ACC112 (cell line): ENCODE results near the gene SPATA32.

Experiments
- H2AFZ ChIP-seq: fragments of 200-600 bp; sonication (generic); one replicate; pipeline ENCODE4 v1.6.0; 2017; ENCODE audit warnings: antibody characterized with exemption, low read length; ENCODE audit not compliant: unreplicated experiment
- H3K27ac ChIP-seq: fragments of 200-600 bp; sonication (generic); 2 replicates; pipeline ENCODE4 v1.5.1; 2014; ENCODE audit warnings: low read depth, mild to moderate bottlenecking, antibody characterized with exemption, low read length, moderate library complexity
- H3K27me3 ChIP-seq: fragments of 200-600 bp; sonication (generic); 2 replicates; pipeline ENCODE4 v1.6.1; 2014; ENCODE audit warnings: mild to moderate bottlenecking, antibody characterized with exemption, low read length, moderate library complexity, mixed read lengths; ENCODE audit not compliant: insufficient read depth
- H3K36me3 ChIP-seq: fragments of 200-600 bp; sonication (generic); 2 replicates; pipeline ENCODE4 v1.6.1; 2016; ENCODE audit warnings: mild to moderate bottlenecking, antibody characterized with exemption, low read length, moderate library complexity, mixed read lengths; ENCODE audit not compliant: insufficient read depth
- H3K4me1 ChIP-seq: fragments of 200-600 bp; sonication (generic); one replicate; pipeline ENCODE4 v1.6.1; 2016; ENCODE audit warnings: low read length, mixed read lengths; ENCODE audit not compliant: insufficient read depth, unreplicated experiment, control insufficient read depth
- H3K4me3 ChIP-seq: fragments of 200-600 bp; sonication (generic); 2 replicates; pipeline ENCODE4 v1.5.1; 2014; ENCODE audit warnings: mild to moderate bottlenecking, low read depth, low read length
- H3K79me2 ChIP-seq: fragments of 200-600 bp; sonication (generic); one replicate; pipeline ENCODE4 v1.6.0; 2016; ENCODE audit warnings: low read length; ENCODE audit not compliant: control insufficient read depth, unreplicated experiment, insufficient read depth

SPATA32 gene

DNA sequence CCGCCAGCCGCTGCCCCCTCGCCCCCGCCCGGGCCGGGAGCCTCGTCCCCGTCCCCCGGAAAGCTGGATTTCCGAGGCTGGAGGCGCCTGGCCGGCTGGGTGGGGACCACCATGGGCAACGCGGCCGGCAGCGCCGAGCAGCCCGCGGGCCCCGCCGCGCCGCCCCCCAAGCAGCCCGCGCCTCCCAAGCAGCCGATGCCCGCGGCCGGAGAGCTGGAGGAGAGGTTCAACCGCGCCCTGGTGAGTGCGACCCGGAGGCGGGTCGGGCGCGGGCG is 39.9 kb downstream of the SPATA32 start:
- peaks cover 25% of the 10 kb centered on the region for H3K4me1 ChIP-seq
- no peaks in the 10 kb centered on the region for H3K36me3 ChIP-seq
- no peaks in the 10 kb centered on the region for H3K79me2 ChIP-seq
- peak overlapping the region; percentile 78 for H3K4me3 ChIP-seq
- H3K27ac ChIP-seq, result no peak overlapping the region
- peaks cover 6% of the 10 kb centered on the region; the same call in 1 of the 2 replicates for H3K27me3 ChIP-seq
- H2AFZ ChIP-seq, result peak overlapping the region; percentile 69

DNA sequence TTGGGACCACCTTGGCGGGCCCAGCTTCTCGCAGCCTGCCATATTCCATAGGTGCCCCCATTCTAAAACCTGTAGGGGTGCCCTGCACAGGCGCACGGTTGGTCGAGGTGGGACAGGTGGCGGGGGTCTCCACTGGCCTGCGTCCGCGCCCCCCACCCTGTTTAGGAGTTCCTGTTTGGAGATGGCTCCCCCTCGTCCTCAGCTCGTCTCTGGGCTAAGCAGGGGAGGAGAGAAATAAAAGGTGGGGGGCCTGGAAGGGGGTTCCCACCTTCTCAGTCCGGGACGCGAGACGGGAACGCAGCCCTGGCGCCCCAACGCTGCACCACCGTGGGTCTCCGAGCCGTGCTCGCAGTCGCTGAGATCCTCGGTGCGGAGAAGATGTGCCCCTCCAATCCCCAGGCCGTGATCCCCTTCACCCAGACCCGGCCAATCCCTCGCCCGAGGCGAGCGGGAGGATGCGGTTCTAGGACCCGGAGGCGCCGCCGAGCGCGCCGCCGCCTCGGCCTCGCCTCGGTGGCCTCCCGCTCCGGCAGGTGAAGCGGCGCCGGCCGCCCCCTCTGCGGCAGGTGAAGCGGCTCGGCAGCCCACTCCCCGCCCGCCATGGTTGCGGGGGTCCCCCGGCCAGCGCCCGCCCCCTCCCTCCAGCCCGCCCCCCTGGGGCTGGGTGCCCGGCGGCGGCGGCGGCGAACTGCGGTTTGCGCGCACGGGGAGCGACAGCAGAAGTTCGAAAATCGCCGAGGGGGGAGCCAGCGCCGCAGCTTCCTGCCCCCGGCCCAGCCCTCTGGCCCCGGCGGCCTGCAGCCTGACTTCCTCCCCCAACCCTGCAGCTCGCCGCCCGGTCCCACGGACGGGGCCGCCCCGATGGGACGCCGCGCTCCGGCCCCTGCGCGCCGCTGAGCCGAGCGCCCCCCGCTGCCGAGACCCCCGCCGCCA is 40.5 kb downstream of the SPATA32 start, which contains the start of gene FMNL1:
Gene FMNL1, plus strand, starts transcription at position 805 of the 933 bp plus-strand sequence. CDS start 240 bp downstream, outside the sequence.
- Histone ChIP-seq H3K79me2 (no peaks in the 10 kb centered on the region), H3K27me3 (peaks cover 6% of the 10 kb centered on the region; the same call in 1 of the 2 replicates), H2AFZ (peak within 1 kb of the TSS; percentile 69), H3K27ac (no peak within 1 kb of the TSS), H3K36me3 (no peaks in the 10 kb centered on the region), H3K4me1 (peaks cover 19% of the 10 kb centered on the region), H3K4me3 (peak within 1 kb of the TSS; percentile 78)

DNA sequence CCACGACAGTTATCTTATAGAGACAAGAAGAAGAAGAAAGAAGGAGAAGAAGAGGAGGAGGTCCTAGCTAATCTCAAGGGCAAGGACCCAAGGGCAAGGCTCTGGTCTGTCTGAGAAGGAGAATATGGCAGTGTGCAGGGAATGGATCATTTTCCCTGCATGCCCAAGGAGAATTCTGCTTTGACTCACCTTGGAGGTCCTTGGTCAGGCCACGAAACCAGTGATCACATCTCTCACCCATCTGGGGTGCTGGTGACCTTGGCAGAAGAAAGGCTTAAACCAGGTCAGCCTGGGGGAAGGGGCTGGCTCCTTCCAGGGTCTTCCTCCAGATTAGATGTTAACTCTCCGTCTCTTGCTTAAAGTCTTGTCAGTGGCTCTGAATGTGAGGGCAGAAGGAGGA is 41.8 kb downstream of the SPATA32 start:
- H3K27me3 ChIP-seq, result peaks cover 6% of the 10 kb centered on the region; the same call in 1 of the 2 replicates
- no peak overlapping the region for H3K27ac ChIP-seq
- H2AFZ ChIP-seq, result no peak overlapping the region
- no peak overlapping the region for H3K4me3 ChIP-seq
- no peaks in the 10 kb centered on the region for H3K36me3 ChIP-seq
- H3K79me2 ChIP-seq, result no peaks in the 10 kb centered on the region
- peaks cover 7% of the 10 kb centered on the region for H3K4me1 ChIP-seq

DNA sequence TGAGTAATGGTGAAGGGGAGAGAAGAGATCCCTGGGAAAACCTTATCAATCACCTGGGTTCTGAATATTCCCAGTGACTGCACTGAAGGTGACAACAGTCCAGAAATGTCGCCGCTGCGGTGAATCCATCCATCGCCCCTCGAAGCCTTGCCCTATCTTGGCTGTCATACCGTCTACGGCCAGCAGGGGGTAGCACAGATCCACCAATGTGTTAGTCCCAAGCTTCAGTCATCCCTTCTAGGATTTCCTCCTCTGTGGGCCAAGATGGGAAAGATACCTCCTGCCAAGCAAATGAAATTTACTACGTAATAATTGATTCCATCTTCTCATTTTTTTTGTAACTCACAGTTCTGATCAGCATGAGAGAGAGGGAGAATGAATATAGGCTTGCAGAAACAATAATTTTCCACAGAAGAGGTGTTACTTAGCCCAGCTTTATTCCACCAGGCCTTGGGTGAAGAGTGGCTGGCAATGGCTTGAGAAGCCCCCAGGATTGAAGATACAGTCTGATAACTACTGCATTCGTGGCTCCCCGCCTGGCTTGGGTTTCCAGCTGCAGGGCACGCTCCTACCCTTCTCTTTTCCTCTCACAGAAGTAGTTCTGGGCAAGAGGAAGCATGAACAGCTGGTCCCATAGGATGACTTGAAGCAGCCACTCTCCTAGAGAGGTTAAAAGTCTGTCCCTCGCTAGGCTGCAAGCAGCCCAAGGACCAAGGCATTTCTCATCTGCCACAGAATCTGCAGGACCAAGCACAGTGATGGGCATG is 42.8 kb downstream of the SPATA32 start:
- Histone ChIP-seq H3K27ac (no peak overlapping the region), H3K27me3 (peaks cover 6% of the 10 kb centered on the region; the same call in 1 of the 2 replicates), H3K4me1 (peaks cover 3% of the 10 kb centered on the region), H3K79me2 (no peaks in the 10 kb centered on the region), H3K4me3 (no peak overlapping the region), H2AFZ (no peak overlapping the region), H3K36me3 (no peaks in the 10 kb centered on the region)
